ENCODE data around the gene CDHR1. TPM values are rescaled to one million over a fixed set of nuclear protein-coding genes. Genes with fewer than 3 reads are reported as not detected.

The CDHR1 gene
- total RNA-seq, 1 donor from 2014 or later, result 19.8 TPM

- Mint-ChIP-seq H3K9me3 (no peaks in the 10 kb centered on the region), H3K36me3 (ENCODE audit: low read depth) (no peaks in the 10 kb centered on the region), H3K4me1 (peaks cover 11% of the 10 kb centered on the region), H3K27me3 (ENCODE audit: low read depth) (peaks cover 20% of the 10 kb centered on the region), H3K27ac (ENCODE audit: unreplicated experiment) (no peak overlapping the region), H3K4me3 (no peak overlapping the region)
- TF ChIP-seq CTCF (conservative IDR thresholded peaks at IDR 0.05), result no peak
- no peak for DNase-seq (ENCODE audit: low read depth, low spot score)
Measured at GRCh38 chr10:84261236-84261915, 67.0 kb downstream of the CDHR1 start.

- DNase-seq (ENCODE audit: low read depth, low spot score), result no peak
- H3K4me3 Mint-ChIP-seq, result no peak overlapping the region
- TF ChIP-seq CTCF (conservative IDR thresholded peaks at IDR 0.05), result no peak
- no peaks in the 10 kb centered on the region for H3K36me3 Mint-ChIP-seq (ENCODE audit: low read depth)
- peaks cover 6% of the 10 kb centered on the region for H3K4me1 Mint-ChIP-seq
- no peak overlapping the region for H3K27ac Mint-ChIP-seq (ENCODE audit: unreplicated experiment)
- H3K27me3 Mint-ChIP-seq (ENCODE audit: low read depth), result peaks cover 13% of the 10 kb centered on the region
- H3K9me3 Mint-ChIP-seq, result no peaks in the 10 kb centered on the region
Measured at GRCh38 chr10:84262190-84262956, 68.0 kb downstream of the CDHR1 start.

- DNase-seq (ENCODE audit: low read depth, low spot score), result no peak
Measured at GRCh38 chr10:84263716-84264115, 69.4 kb downstream of the CDHR1 start.

GRCh38 chr10:84264611-84265141 lies 70.3 kb downstream of the CDHR1 start:
- peak; percentile 96 for TF ChIP-seq CTCF (conservative IDR thresholded peaks at IDR 0.05)
- H3K27ac Mint-ChIP-seq (ENCODE audit: unreplicated experiment), result no peak overlapping the region
- no peaks in the 10 kb centered on the region for H3K36me3 Mint-ChIP-seq (ENCODE audit: low read depth)
- H3K4me3 Mint-ChIP-seq, result no peak overlapping the region
- H3K27me3 Mint-ChIP-seq (ENCODE audit: low read depth), result peaks cover 24% of the 10 kb centered on the region
- H3K4me1 Mint-ChIP-seq, result peaks cover 6% of the 10 kb centered on the region
- no peaks in the 10 kb centered on the region for H3K9me3 Mint-ChIP-seq
- DNase-seq (ENCODE audit: low read depth, low spot score), result peak; percentile 76

More at GRCh38 chr10:84263716-84264115, 69.4 kb downstream of the CDHR1 start:
- Mint-ChIP-seq H3K9me3 (no peaks in the 10 kb centered on the region), H3K27ac (ENCODE audit: unreplicated experiment) (no peak overlapping the region), H3K27me3 (ENCODE audit: low read depth) (peaks cover 21% of the 10 kb centered on the region), H3K4me3 (no peak overlapping the region), H3K4me1 (peaks cover 6% of the 10 kb centered on the region), H3K36me3 (ENCODE audit: low read depth) (no peaks in the 10 kb centered on the region)
- no peak for TF ChIP-seq CTCF (conservative IDR thresholded peaks at IDR 0.05)

GRCh38 chr10:84265418-84265817 lies 71.1 kb downstream of the CDHR1 start:
- Mint-ChIP-seq H3K4me3 (no peak overlapping the region), H3K27ac (ENCODE audit: unreplicated experiment) (no peak overlapping the region), H3K9me3 (no peaks in the 10 kb centered on the region), H3K4me1 (peaks cover 6% of the 10 kb centered on the region), H3K36me3 (ENCODE audit: low read depth) (no peaks in the 10 kb centered on the region), H3K27me3 (ENCODE audit: low read depth) (peaks cover 24% of the 10 kb centered on the region)
- no peak for DNase-seq (ENCODE audit: low read depth, low spot score)
- no peak for TF ChIP-seq CTCF (conservative IDR thresholded peaks at IDR 0.05)
